Left lobe of liver (tissue), 2 donors: ENCODE data around the gene GATA5. TPM values are rescaled to one million over a fixed set of nuclear protein-coding genes. Genes with fewer than 3 reads are reported as not detected.
"Not testable (repeated sequence)": the region's sequence is repeated elsewhere in the genome, so short reads cannot be mapped to it uniquely, and the experiment has no call there.

Source experiments
- ATAC-seq: fragments of 200-7000 bp; cut with Tn5 transposase; one replicate; pipeline ENCODE4 v1.9.1; 2020; ENCODE audit warnings: mild to moderate bottlenecking, moderate library complexity
- DNase-seq: peaks from one replicate; pipeline ENCODE4 v3.0.0-alpha.2; 2020; ENCODE audit warnings: low spot score
- total RNA-seq: library from RNA; stranded (reverse); gene quantifications from one replicate; pipeline ENCODE4 v1.2.1, GENCODE V29; 2021
- donor health status: DM: no; HTN: no; CAD: no; lungs with moderate emphysema.
- donor health status: DM: no; HTN: yes; CAD: no.

GATA5 gene
- total RNA-seq, 1 donor from 2014 or later, result 0.48 TPM

- DNase-seq (no peak), ATAC-seq (peak; percentile 21)
These were observed 41.9 kb downstream of the GATA5 start for GRCh38 chr20:62433658-62434497.

DNA sequence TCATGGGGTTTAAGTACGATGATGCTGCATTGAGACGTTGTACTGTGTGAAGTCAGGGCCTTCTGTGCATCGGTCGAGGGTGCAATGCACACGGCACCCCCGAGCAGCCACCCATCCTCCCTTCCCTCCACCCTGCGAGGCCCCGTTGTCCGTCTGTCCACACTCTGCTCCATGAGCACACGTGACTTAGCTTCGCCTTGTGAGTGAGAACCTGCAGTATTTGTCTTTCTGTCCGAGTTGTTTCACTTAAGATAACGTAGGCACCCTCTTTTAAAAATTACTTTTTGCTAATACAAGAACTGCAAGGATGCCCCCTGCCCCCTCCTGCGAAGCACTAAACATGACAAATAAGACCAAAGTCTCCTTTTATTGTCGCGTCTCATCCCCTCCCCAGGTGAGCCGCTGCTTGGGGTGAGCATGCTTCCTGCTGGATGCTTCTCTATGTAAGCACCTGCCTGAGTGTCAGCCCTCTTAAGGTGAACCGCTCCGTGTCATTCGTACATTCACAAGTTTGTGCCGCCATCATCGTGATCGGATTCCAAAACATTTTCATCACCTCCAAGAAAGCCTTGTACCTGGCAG lies 44.8 kb downstream of the GATA5 start:
- DNase-seq, result no peak
- no peak for ATAC-seq

GRCh38 chr20:62430311-62430853 lies 45.4 kb downstream of the GATA5 start:
- ATAC-seq (no peak), DNase-seq (no peak)

DNA sequence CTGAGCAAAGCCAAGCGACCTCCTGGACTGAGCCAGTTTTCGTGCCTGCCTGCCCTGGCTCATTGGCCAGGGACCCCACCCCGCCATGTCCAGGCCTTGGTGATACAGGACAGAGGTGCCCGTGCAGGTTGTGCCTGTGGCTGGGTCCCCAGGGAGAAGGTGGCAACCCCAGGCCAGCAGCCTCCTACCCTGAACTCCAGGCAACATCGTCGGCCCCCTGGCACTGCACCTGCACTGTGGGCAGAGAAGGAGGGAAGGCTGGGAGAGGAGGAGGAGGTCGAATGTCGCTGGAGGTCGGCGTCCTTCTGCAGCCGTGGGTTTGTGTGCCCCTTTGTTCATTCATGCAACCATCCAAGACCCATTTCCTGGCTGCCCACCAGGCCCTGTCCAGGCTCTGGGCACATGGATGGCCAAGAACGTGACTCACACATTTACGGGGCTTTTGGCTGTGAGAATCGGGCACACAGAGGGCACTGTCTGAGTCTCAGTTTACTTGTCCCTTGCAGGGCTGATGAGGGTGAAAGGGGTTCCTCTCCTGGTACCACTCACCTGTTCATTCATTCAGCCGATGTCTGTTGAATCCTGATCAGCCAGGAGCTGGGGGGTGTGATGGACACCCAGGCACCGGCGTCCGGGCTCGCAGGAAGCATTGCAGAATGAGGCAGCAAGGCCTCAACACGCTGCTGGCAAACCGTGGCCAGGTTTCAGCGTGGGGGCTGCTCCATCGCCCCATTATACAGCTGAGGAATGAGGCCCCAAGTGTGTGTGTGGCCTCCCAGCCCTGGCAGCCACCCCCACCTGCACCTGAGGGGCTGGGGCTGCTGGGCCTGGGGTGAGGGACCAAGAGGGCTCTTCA lies 46.1 kb downstream of the GATA5 start:
- ATAC-seq (no peak), DNase-seq (no peak)

DNA sequence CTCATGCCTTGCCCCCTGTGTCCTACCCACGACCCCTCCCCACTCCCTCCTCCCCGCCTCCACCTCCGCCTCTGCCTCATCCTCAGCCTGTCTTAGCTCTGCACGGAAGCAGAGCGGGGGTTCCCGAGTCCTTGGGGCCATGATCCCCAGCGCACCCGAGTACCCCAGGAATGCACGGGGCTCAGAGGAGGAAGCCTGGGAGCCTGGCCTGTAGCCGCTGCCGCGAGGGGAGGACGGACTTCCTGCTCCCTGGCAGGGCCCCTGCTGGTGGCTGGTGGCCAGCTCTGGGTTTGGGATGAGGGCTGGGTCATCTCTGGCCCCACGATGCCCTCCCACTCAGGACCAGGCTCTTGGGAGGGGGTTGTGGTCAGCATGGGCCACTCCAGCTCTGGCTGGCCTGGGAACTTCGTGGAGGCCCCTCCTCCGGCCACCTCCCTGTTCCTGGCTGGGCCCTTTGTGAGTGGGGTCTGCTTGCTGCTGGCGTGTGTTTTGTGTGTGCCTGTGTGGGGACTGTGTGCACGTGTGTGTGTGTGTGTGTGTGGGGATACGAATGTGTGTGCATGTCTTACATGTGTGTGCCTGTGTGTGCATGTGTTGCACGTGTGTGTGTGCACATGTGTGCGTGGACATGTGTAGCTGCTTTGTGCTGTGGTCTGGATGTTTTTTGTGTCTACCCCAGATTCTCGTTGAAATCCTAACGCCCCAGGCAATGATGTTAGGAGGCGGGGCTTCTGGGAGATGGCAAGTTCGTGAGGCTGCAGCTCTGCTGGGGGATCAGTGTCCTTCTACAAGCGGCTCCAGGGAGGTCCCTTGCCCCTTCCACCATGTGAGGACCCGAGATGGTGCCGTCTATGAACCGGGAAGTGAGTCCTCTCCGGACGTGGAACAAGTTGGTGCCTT lies 47.1 kb downstream of the GATA5 start:
- DNase-seq (no peak), ATAC-seq (no peak)

- DNase-seq (no peak), ATAC-seq (no peak)
These were observed 47.8 kb downstream of the GATA5 start for GRCh38 chr20:62428002-62428372.

- DNase-seq (no peak), ATAC-seq (peak; percentile 29)
These were observed 48.4 kb downstream of the GATA5 start, which contains the start of gene RBBP8NL for GRCh38 chr20:62427172-62428001. RBBP8NL (minus strand) TSS chr20:62427539; CDS start chr20:62419647, 7,892 bp downstream.

GRCh38 chr20:62426699-62427131 lies 49.1 kb downstream of the GATA5 start:
- no peak for ATAC-seq
- DNase-seq, result no peak

DNA sequence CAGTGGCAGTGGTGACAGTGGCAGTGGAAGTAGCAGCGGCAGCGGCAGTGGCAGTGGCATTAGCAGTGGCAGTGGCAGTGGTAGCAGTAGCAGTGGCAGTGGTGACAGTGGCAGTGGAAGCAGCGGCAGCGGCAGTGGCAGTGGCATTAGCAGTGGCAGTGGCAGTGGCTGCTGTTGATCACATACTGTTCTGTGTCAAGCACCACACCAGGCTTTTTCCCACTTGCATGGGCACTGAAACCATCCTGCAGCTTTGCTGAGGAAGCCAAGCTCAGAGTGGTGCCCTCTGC lies 49.8 kb downstream of the GATA5 start:
- not testable (repeated sequence) for ATAC-seq, DNase-seq

GRCh38 chr20:62425281-62426058 lies 50.3 kb downstream of the GATA5 start:
- DNase-seq, result no peak
- no peak for ATAC-seq

DNA sequence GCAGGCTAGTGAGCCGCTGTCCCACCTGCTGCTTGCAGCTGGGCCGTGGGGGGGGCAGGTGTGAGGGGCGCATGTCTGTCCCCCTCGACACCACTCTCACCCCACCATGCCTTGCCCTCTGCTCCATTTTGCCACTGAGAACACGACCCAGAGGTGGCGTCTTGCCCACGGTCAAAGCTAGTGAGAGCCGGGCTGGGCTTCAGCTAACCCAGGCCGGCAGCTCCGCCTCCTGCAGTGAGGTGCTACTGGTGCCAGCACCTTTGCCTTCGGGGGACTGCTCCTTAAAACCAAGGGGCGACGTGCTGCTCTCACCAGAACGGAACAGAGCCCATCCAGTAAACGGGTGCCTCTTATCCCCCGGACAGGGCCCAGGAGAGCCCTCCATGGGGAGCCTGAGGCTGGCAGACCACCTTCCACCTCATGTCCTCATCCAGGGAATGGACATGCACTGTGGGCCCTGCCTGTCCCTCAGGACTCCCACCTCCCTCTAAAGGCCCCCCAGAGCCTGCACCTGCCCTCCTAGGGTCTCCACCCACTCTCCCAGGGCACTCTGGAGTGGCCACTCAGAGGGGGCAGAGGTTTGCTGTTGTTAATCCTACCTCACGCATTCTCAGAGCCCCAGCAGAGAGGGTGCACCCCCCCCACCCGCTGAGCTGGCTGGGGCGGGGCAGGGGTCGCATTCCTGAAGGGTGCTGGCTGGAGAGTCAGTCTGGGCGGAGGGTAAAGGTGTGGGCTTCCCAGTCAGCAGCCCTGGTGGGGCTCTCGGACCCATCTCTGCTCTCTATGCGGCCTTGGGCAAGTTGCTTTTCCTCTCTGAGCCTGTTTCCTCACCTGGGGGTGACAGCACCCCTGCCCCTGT lies 51.3 kb downstream of the GATA5 start:
- DNase-seq (no peak), ATAC-seq (no peak)

GRCh38 chr20:62423326-62423706 lies 52.5 kb downstream of the GATA5 start:
- ATAC-seq (no peak), DNase-seq (no peak)

DNA sequence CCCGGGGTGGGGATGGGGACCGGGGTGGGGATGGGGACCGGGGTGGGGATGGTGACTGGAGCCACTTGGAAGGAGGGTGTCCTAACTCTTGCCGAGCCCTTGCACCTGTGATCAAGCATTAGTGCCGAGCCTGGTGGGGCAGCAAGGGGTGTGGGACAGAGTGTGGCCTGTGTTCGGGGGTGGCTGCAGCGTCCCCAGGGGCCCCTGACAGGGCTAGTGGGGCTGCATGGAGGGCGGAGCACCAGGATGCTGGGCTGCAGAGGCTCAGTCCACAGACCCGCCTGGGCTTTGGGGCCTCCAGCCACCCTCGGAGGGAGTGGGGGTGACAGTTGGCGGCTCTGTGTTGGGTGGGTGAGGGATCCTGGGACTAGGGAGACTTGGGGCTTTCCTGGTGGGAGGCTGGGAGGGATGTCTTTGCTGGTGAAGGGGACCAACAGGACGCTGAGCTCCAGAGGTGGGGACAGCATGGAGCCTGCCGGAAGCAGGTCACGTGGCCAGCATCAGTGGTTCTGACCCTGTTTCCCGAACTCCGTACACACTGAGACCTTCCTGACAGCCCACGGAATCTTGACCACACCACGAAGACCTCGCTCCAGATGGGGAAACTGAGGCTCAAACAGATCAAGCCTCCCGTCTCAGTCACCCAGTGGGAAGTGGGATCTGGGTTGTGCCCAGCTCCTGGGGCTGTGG lies 53.0 kb downstream of the GATA5 start:
- DNase-seq, result no peak
- no peak for ATAC-seq

DNA sequence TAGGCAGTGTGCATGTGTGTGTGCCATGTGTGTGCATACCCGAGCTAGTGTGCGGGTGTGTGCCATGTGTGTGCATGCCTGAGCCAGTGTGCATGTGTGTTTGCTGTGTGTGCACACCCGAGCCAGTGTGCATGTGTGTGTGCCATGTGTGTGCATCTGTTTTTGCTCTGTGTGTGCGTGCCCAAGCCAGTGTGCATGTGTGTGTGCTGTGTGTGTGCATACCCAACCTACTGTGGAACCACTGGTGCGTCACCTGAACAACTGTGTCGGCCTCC lies 54.1 kb downstream of the GATA5 start:
- ATAC-seq, result no peak
- no peak for DNase-seq

GRCh38 chr20:62420846-62421715 lies 54.7 kb downstream of the GATA5 start:
- no peak for ATAC-seq
- DNase-seq, result no peak

DNA sequence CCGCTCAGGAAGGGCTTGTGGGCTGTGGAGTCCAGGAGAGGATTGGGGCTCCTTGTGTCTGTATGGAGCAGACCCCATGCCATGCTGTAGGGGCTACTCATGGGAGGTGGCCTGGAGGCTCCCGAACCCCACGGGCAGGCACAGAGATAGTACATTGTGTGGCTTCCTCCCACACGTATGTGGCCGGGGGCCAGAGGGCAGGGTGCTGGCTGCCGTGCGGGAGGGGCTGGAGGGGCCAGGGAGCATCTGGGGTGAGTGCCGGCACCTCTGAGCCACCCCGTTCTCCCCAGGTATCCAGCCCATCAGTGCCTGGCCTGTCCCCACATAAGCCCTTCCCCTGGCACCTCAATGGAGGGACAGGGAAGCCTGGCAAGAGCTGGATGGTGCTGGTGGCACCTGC lies 56.0 kb downstream of the GATA5 start:
- no peak for DNase-seq
- ATAC-seq, result no peak
